ENCODE measurements around the gene MAD1L1. TPM values are rescaled to one million over a fixed set of nuclear protein-coding genes. Genes with fewer than 3 reads are reported as not detected.

MAD1L1 gene
- total RNA-seq, 1 experiment from 2014 or later = 46.7 TPM

DNA sequence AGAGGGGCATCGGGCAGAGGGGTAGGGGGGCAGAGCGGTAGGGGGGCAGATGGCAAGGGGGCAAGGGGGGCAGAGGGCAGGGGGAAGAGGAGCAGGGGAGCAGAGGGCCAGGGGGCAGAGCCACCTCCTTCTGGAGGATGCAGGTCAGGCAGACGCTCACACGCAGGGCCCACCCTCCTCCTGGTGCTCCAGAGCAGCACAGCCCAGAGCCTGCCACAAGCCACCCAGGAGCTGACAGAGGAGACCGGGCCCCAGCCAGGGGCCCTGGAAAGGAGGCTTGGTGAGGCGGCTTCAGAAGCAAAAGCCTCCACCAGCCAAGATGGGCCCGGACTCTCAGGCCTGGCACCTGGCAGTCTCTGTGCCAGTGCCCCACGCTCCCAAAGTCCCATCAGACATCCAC lies 13.1 kb downstream of the MAD1L1 start:
- BruUV-seq (replicated peaks) = no TSS peak
- Histone ChIP-seq H3K4me1 (ENCODE audit: insufficient read depth, low read length, poor library complexity, severe bottlenecking) (no peaks in the 10 kb centered on the region), H3K36me3 (ENCODE audit: insufficient read depth, low read length, poor library complexity, severe bottlenecking) (peaks cover 45% of the 10 kb centered on the region), H3K4me3 (ENCODE audit: low read depth, low read length, poor library complexity, severe bottlenecking) (no peak overlapping the region), H3K9me3 (ENCODE audit: low read depth, low read length, poor library complexity, severe bottlenecking) (no peaks in the 10 kb centered on the region), H3K27me3 (replicated peaks; ENCODE audit: insufficient read depth, low read depth, low read length, poor library complexity) (no peaks in the 10 kb centered on the region), H3K27ac (ENCODE audit: low read depth, low read length, poor library complexity, severe bottlenecking) (no peak overlapping the region)
- DNase-seq (ENCODE audit: low spot score) = no peak
- ChIA-PET CTCF (interaction anchor here (0.5 to 0.8 kb wide), 2 partner anchors 59 to 1035 kb away, joined by 5 to 8 read pairs; no protein-coding TSS in a partner anchor), POLR2A (ENCODE audit: low non-redundant PET) (interaction anchor here (0.6 kb wide), 1 partner anchor 833 kb away, joined by 4 read pairs; no protein-coding TSS in a partner anchor)
- TF ChIP-seq EZH2 (IDR thresholded peaks at IDR 0.05; ENCODE audit: borderline replicate concordance, low read depth, low read length, poor library complexity, severe bottlenecking) = no peak
- TF ChIP-seq, protein P1, sequence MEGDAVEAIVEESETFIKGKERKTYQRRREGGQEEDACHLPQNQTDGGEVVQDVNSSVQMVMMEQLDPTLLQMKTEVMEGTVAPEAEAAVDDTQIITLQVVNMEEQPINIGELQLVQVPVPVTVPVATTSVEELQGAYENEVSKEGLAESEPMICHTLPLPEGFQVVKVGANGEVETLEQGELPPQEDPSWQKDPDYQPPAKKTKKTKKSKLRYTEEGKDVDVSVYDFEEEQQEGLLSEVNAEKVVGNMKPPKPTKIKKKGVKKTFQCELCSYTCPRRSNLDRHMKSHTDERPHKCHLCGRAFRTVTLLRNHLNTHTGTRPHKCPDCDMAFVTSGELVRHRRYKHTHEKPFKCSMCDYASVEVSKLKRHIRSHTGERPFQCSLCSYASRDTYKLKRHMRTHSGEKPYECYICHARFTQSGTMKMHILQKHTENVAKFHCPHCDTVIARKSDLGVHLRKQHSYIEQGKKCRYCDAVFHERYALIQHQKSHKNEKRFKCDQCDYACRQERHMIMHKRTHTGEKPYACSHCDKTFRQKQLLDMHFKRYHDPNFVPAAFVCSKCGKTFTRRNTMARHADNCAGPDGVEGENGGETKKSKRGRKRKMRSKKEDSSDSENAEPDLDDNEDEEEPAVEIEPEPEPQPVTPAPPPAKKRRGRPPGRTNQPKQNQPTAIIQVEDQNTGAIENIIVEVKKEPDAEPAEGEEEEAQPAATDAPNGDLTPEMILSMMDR (conservative IDR thresholded peaks at IDR 0.05; ENCODE audit: low read depth, low read length) = no peak
- intact Hi-C loops (cut with micrococcal nuclease; ENCODE audit: unreplicated experiment) = no loop called here

DNA sequence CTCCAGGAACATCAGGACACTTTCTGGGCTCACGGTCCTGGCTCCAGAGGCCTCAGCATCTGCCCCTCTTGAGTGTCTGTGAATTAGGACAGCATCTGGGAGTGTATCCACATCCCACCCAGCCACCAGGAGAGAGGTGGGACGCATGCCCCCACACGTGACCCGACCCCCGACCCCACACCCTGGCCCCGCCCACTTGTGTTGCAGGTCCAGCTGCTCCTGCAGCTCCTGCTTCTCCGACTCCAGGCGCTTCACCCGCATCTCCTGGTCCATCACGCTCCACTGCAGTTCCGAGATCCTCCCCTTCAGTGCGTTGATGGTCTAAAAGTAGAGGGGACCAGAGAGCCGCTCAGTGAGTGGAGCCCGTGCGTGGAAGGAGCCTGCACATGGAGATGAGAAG lies 13.6 kb downstream of the MAD1L1 start:
- H3K27me3 ChIP-seq (replicated peaks; ENCODE audit: insufficient read depth, low read depth, low read length, poor library complexity) = no peaks in the 10 kb centered on the region
- peaks cover 41% of the 10 kb centered on the region for H3K36me3 ChIP-seq (ENCODE audit: insufficient read depth, low read length, poor library complexity, severe bottlenecking)
- ChIA-PET POLR2A (ENCODE audit: low non-redundant PET) (no interaction called here), CTCF (interaction anchor here (0.5 to 0.8 kb wide), 2 partner anchors 59 to 1035 kb away, joined by 5 to 8 read pairs; no protein-coding TSS in a partner anchor)
- DNase-seq (ENCODE audit: low spot score) = no peak
- no peak overlapping the region for H3K27ac ChIP-seq (ENCODE audit: low read depth, low read length, poor library complexity, severe bottlenecking)
- TF ChIP-seq, protein P1 (conservative IDR thresholded peaks at IDR 0.05; ENCODE audit: low read depth, low read length) = no peak
- no peak for TF ChIP-seq EZH2 (IDR thresholded peaks at IDR 0.05; ENCODE audit: borderline replicate concordance, low read depth, low read length, poor library complexity, severe bottlenecking)
- intact Hi-C loops (cut with micrococcal nuclease; ENCODE audit: unreplicated experiment) = no loop called here
- no peaks in the 10 kb centered on the region for H3K9me3 ChIP-seq (ENCODE audit: low read depth, low read length, poor library complexity, severe bottlenecking)
- no peak overlapping the region for H3K4me3 ChIP-seq (ENCODE audit: low read depth, low read length, poor library complexity, severe bottlenecking)
- no TSS peak for BruUV-seq (replicated peaks)
- no peaks in the 10 kb centered on the region for H3K4me1 ChIP-seq (ENCODE audit: insufficient read depth, low read length, poor library complexity, severe bottlenecking)

DNA sequence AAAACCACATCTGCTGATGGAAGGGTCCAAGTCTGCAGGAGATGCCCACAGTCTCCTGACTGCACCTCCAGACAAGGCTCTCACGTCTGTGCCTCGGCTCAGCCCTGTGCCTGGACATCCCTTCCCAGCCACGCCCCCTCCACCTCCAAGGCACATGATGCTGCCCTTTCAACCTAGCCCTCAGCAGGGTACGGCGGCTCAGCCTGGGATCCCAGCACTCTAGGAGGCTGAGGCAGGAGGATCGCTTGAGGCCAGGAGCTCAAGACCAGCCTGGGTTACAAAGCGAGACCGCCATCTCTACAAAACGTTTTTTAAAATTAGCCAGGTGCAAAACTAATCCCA lies 14.3 kb downstream of the MAD1L1 start:
- BruUV-seq (replicated peaks) = no TSS peak
- intact Hi-C loops (cut with micrococcal nuclease; ENCODE audit: unreplicated experiment) = no loop called here
- no peak for TF ChIP-seq EZH2 (IDR thresholded peaks at IDR 0.05; ENCODE audit: borderline replicate concordance, low read depth, low read length, poor library complexity, severe bottlenecking)
- TF ChIP-seq, protein P1 (conservative IDR thresholded peaks at IDR 0.05; ENCODE audit: low read depth, low read length) = no peak
- Histone ChIP-seq H3K4me3 (ENCODE audit: low read depth, low read length, poor library complexity, severe bottlenecking) (no peak overlapping the region), H3K4me1 (ENCODE audit: insufficient read depth, low read length, poor library complexity, severe bottlenecking) (no peaks in the 10 kb centered on the region), H3K27ac (ENCODE audit: low read depth, low read length, poor library complexity, severe bottlenecking) (no peak overlapping the region), H3K9me3 (ENCODE audit: low read depth, low read length, poor library complexity, severe bottlenecking) (no peaks in the 10 kb centered on the region), H3K36me3 (ENCODE audit: insufficient read depth, low read length, poor library complexity, severe bottlenecking) (peaks cover 38% of the 10 kb centered on the region), H3K27me3 (replicated peaks; ENCODE audit: insufficient read depth, low read depth, low read length, poor library complexity) (no peaks in the 10 kb centered on the region)
- ChIA-PET CTCF (no interaction called here), POLR2A (ENCODE audit: low non-redundant PET) (no interaction called here)
- DNase-seq (ENCODE audit: low spot score) = no peak
